HepG2 (cell line): Measurements from ENCODE around the gene LDAH. TPM values are rescaled to one million over a fixed set of nuclear protein-coding genes. Genes with fewer than 3 reads are reported as not detected.

Experiments used
- EP300 ChIP-seq, 3 experiments: sonication (generic) in 1 of 3; formaldehyde crosslinking in 1 of 3; IDR thresholded peaks; 2 replicates each; pipeline versions ENCODE4 v1.5.1 to v1.6.1; 2011 to 2020; ENCODE audit warnings: low read depth in 2 of 3, low read length in 2 of 3, borderline replicate concordance in 1 of 3, improper control_type of control experiment in 1 of 3, mild to moderate bottlenecking in 1 of 3, missing genetic modification reagents in 1 of 3, moderate library complexity in 1 of 3
- HINFP ChIP-seq: sonication (generic); formaldehyde crosslinking; IDR thresholded peaks from 2 replicates; pipeline ENCODE4 v1.4.0; 2020; ENCODE audit warnings: low read depth, mild to moderate bottlenecking, missing genetic modification reagents
- HNF4A ChIP-seq: sonication (generic); formaldehyde crosslinking; IDR thresholded peaks from 2 replicates; pipeline ENCODE4 v1.4.0; 2020; ENCODE audit warnings: missing genetic modification reagents
- MAFK ChIP-seq, 2 experiments: IDR thresholded peaks in 1 of 2; conservative IDR thresholded peaks in 1 of 2; 2 replicates each; pipeline ENCODE4 v1.6.1; 2011; ENCODE audit warnings: improper control_type of control experiment in 2 of 2, low read length in 2 of 2
- MYPOP ChIP-seq: sonication (generic); formaldehyde crosslinking; IDR thresholded peaks from 2 replicates; pipeline ENCODE4 v1.8.1; 2023; ENCODE audit warnings: mild to moderate bottlenecking, moderate library complexity, missing genetic modification reagents
- POLR2A ChIP-seq, 2 experiments: IDR thresholded peaks; 2 replicates each; pipeline ENCODE4 v1.6.1; 2011; ENCODE audit warnings: low read depth in 2 of 2, low read length in 2 of 2, mild to moderate bottlenecking in 1 of 2, moderate library complexity in 1 of 2; ENCODE audit not compliant: insufficient read depth in 1 of 2
- SOX13 ChIP-seq, 3 experiments: fragments of 450-650 bp in 1 of 3; sonication (generic) in 1 of 3; formaldehyde crosslinking in 1 of 3; IDR thresholded peaks in 2 of 3; conservative IDR thresholded peaks in 1 of 3; 2 replicates each; pipeline versions ENCODE4 v1.5.0 to v1.6.1; 2016 to 2020; ENCODE audit warnings: antibody characterized with exemption in 1 of 3, mild to moderate bottlenecking in 1 of 3, missing compliant biosample characterization in 1 of 3, missing genetic modification reagents in 1 of 3, moderate library complexity in 1 of 3
- TARDBP ChIP-seq: sonication (generic); formaldehyde crosslinking; IDR thresholded peaks from 2 replicates; pipeline ENCODE4 v1.8.0; 2022; ENCODE audit warnings: mild to moderate bottlenecking, missing genetic modification reagents
- TGIF2 ChIP-seq: IDR thresholded peaks from 2 replicates; pipeline ENCODE4 v1.6.1; 2016; ENCODE audit warnings: control low read depth, missing compliant biosample characterization
- ZBTB38 ChIP-seq: sonication (generic); formaldehyde crosslinking; IDR thresholded peaks from 2 replicates; pipeline ENCODE4 v1.5.1; 2020; ENCODE audit warnings: mild to moderate bottlenecking, missing genetic modification reagents
- ZFP37 ChIP-seq: sonication (generic); formaldehyde crosslinking; IDR thresholded peaks from 2 replicates; pipeline ENCODE4 v1.4.0; 2020; ENCODE audit warnings: missing genetic modification reagents, borderline replicate concordance
- ZHX2 ChIP-seq, 2 experiments: sonication (generic) in 1 of 2; formaldehyde crosslinking in 1 of 2; IDR thresholded peaks; 2 replicates each; pipeline versions ENCODE4 v1.6.1 to v1.9.0; 2014 to 2022; ENCODE audit warnings: antibody characterized with exemption in 1 of 2, borderline replicate concordance in 1 of 2, inconsistent platforms in 1 of 2, low read depth in 1 of 2, missing genetic modification reagents in 1 of 2
- ZKSCAN1 ChIP-seq: fragments of 150-350 bp; IDR thresholded peaks from 2 replicates; pipeline ENCODE4 v1.6.1; 2014; ENCODE audit warnings: low read length
- ZNF382 ChIP-seq: sonication (generic); formaldehyde crosslinking; IDR thresholded peaks from 2 replicates; pipeline ENCODE4 v1.5.0; 2020; ENCODE audit warnings: missing genetic modification reagents, mild to moderate bottlenecking, borderline replicate concordance
- ZNF558 ChIP-seq: sonication (generic); formaldehyde crosslinking; IDR thresholded peaks from 2 replicates; pipeline ENCODE4 v1.9.0; 2022; ENCODE audit warnings: mild to moderate bottlenecking, missing genetic modification reagents, borderline replicate concordance
- ZNF567 ChIP-seq: sonication (generic); formaldehyde crosslinking; IDR thresholded peaks from 2 replicates; pipeline ENCODE4 v1.8.1; 2023; ENCODE audit warnings: mild to moderate bottlenecking, missing genetic modification reagents, borderline replicate concordance
- ZNF572 ChIP-seq: sonication (generic); formaldehyde crosslinking; IDR thresholded peaks from 2 replicates; pipeline ENCODE4 v1.5.1; 2020; ENCODE audit warnings: mild to moderate bottlenecking, missing genetic modification reagents
- ZNF746 ChIP-seq: sonication (generic); formaldehyde crosslinking; IDR thresholded peaks from 2 replicates; pipeline ENCODE4 v1.8.0; 2022; ENCODE audit warnings: mild to moderate bottlenecking, missing genetic modification reagents
- polyA plus RNA-seq, 8 experiments: library from polyadenylated mRNA; depleted of rRNA in 3 of 8; stranded (reverse) in 7 of 8; unstranded in 1 of 8; fragments of >200 nt; fragmentation: Illumina TruSeq in 4 of 8; extraction: Trizol in 4 of 8; gene quantifications; 2 replicates each; pipeline versions ENCODE4 v1.2.1 to v1.2.3, GENCODE V29; 2011 to 2016; ENCODE audit warnings: low read depth in 4 of 8, missing spikeins in 1 of 8, mixed read lengths in 1 of 8; ENCODE audit not compliant: insufficient read depth in 1 of 8
- total RNA-seq, 5 experiments: library from RNA; depleted of rRNA; stranded (reverse); fragments of >200 nt; fragmentation: Illumina TruSeq; extraction: Trizol; gene quantifications; 2 replicates each; pipeline ENCODE4 v1.2.3, GENCODE V29; 2016; ENCODE audit warnings: low read depth in 1 of 5

Gene LDAH
- total and polyA plus RNA-seq, 2 of the 13 experiments (the other 11 are each of a cell fraction or from before 2014, with no cell fraction given): 28.8 to 46.2 TPM

GRCh38 chr2:20650877-20651730, 171.8 kb downstream of the LDAH start, which contains the start of gene HS1BP3 (continued):
- TF ChIP-seq ZHX2 (IDR thresholded peaks at IDR 0.05; ENCODE audit: low read depth) (0 out of 2 replicates have a peak, but pooled peaks have one; percentile 69), ZHX2 (CRISPR knock-in tag; IDR thresholded peaks at IDR 0.05; ENCODE audit: borderline replicate concordance) (peak; percentile 87; the same call in 1 of the 2 replicates), ZNF567 (CRISPR knock-in tag) (peak; percentile 1; the same call in 1 of the 2 replicates), MAFK (conservative IDR thresholded peaks at IDR 0.05 in 1 of 2, IDR thresholded peaks at IDR 0.05 in 1 of 2; ENCODE audit: low read length in 2 of 2) (no peak), HNF4A (no peak), ZNF572 (peak; percentile 33; the same call in 1 of the 2 replicates), EP300 (IDR thresholded peaks at IDR 0.05; ENCODE audit: low read depth in 2 of 2, low read length in 2 of 2) (0 out of 4 replicates have a peak, but pooled peaks of 1 of the 2 experiments have one; percentile 11), EP300 (CRISPR knock-in tag; IDR thresholded peaks at IDR 0.05; ENCODE audit: borderline replicate concordance) (no peak), ZNF558 (CRISPR knock-in tag) (peak; percentile 62; the same call in 1 of the 2 replicates), ZFP37 (CRISPR knock-in tag) (peak; percentile 32; the same call in 1 of the 2 replicates), ZBTB38 (CRISPR knock-in tag) (peak; percentile 67), MYPOP (CRISPR knock-in tag) (peak; percentile 69; the same call in 1 of the 2 replicates), ZNF746 (CRISPR knock-in tag) (peak; percentile 78), POLR2A (IDR thresholded peaks at IDR 0.05; ENCODE audit: insufficient read depth in 1 of 2, low read depth in 2 of 2, low read length in 2 of 2) (peak in 1 of 2 experiments; percentile 53; a peak in 1 of 4 replicates), ZNF382 (no peak), TARDBP (CRISPR knock-in tag) (peak; percentile 69), ZKSCAN1 (no peak), SOX13 (IDR thresholded peaks at IDR 0.05) (no peak), SOX13 (CRISPR knock-in tag; conservative IDR thresholded peaks at IDR 0.05 in 1 of 2, IDR thresholded peaks at IDR 0.05 in 1 of 2) (peak in 1 of 2 experiments; percentile 20; a peak in 1 of 4 replicates), TGIF2 (peak; percentile 57; the same call in 1 of the 2 replicates), HINFP (CRISPR knock-in tag) (peak; percentile 81)
